H1 (cell line): ENCODE measurements around the gene F7. TPM values are rescaled to one million over a fixed set of nuclear protein-coding genes. Genes with fewer than 3 reads are reported as not detected.

Experiments used
- CHD7 ChIP-seq: fragments of 300-600 bp; sonication (generic); IDR thresholded peaks from 2 replicates; pipeline ENCODE4 v1.7.1; 2012; ENCODE audit warnings: low read length, moderate library complexity, mild to moderate bottlenecking, inconsistent platforms; ENCODE audit not compliant: insufficient replicate concordance
- JUND ChIP-seq: IDR thresholded peaks from 2 replicates; pipeline ENCODE4 v1.6.1; 2011; ENCODE audit warnings: mild to moderate bottlenecking, improper control_type of control experiment, low read length
- KDM1A ChIP-seq: fragments of 200-600, 300-600 bp; sonication (generic); IDR thresholded peaks from 2 replicates; pipeline ENCODE4 v1.7.1; 2016; ENCODE audit warnings: mild to moderate bottlenecking, low read length, borderline replicate concordance
- NRF1 ChIP-seq: IDR thresholded peaks from 2 replicates; pipeline ENCODE4 v1.6.1; 2011; ENCODE audit warnings: mild to moderate bottlenecking, low read depth, low read length, improper control_type of control experiment
- RNF2 ChIP-seq: fragments of 200-900, 300-1000 bp; sonication (generic); IDR thresholded peaks from 2 replicates; pipeline ENCODE4 v1.7.1; 2016; ENCODE audit warnings: borderline replicate concordance, low read depth, mild to moderate bottlenecking, antibody characterized with exemption, low read length; ENCODE audit not compliant: poor library complexity, severe bottlenecking; ENCODE audit errors: missing control alignments
- polyA plus RNA-seq, 7 experiments: library from polyadenylated mRNA; depleted of rRNA in 3 of 7; stranded (reverse) in 5 of 7; unstranded in 2 of 7; fragments of >200 nt in 5 of 7; fragments of 200-250 nt in 2 of 7; gene quantifications; 1 replicate in 5 of 7; 2 replicates in 1 of 7; 4 replicates in 1 of 7; pipeline versions ENCODE4 v1.2.1 to v1.2.3, GENCODE V29; 2011 to 2013; ENCODE audit warnings: missing spikeins in 2 of 7, mixed read lengths in 2 of 7
- total RNA-seq: library from RNA; stranded (reverse); fragmentation: NEBNext Ultra II Directional; extraction: Animal tissue kit (Norgen Biotek cat#: 25700); gene quantifications from 2 replicates; pipeline ENCODE4 v1.2.1, GENCODE V29; 2021

F7 gene
- total and polyA plus RNA-seq, 2 of the 8 experiments (the other 6 are each of a cell fraction or from before 2014, with no cell fraction given) = 0.43 to 0.98 TPM

GRCh38 chr13:113059891-113060290, 45.7 kb upstream of the F7 start (continued):
- TF ChIP-seq CHD7 (no peak), KDM1A (no peak), NRF1 (no peak), JUND (no peak), RNF2 (no peak)
- TF ChIP-seq, all 59 proteins: peak for 0
